H1 (cell line): ENCODE results near the gene ZNF584. TPM values are rescaled to one million over a fixed set of nuclear protein-coding genes. Genes with fewer than 3 reads are reported as not detected.

Source experiments
- CTCF ChIP-seq, 3 experiments: IDR thresholded peaks; 1 replicate in 2 of 3; 2 replicates in 1 of 3; pipeline versions ENCODE4 v1.5.1 to v1.6.1; 2011; ENCODE audit warnings: low read length in 3 of 3, mild to moderate bottlenecking in 3 of 3, inconsistent platforms in 2 of 3, low read depth in 1 of 3, moderate library complexity in 1 of 3; ENCODE audit not compliant: insufficient read depth in 1 of 3; ENCODE audit errors: control extremely low read depth in 1 of 3
- KDM4A ChIP-seq: IDR thresholded peaks from one replicate; pipeline ENCODE4 v1.7.1; 2012; ENCODE audit warnings: low read depth, mild to moderate bottlenecking, moderate library complexity, low read length, inconsistent platforms; ENCODE audit not compliant: severe bottlenecking
- KDM5A ChIP-seq: fragments of 200-600 bp; IDR thresholded peaks from 2 replicates; pipeline ENCODE4 v1.7.1; 2012; ENCODE audit warnings: mild to moderate bottlenecking, low read length, inconsistent platforms, mixed read lengths
- MAFK ChIP-seq: IDR thresholded peaks from 2 replicates; pipeline ENCODE4 v1.6.1; 2012; ENCODE audit warnings: low read depth, mild to moderate bottlenecking, improper control_type of control experiment, low read length
- PHF8 ChIP-seq: fragments of 200-600 bp; sonication (generic); conservative IDR thresholded peaks from 2 replicates; pipeline ENCODE4 v1.7.1; 2012; ENCODE audit warnings: low read depth, mild to moderate bottlenecking, inconsistent platforms, low read length, moderate library complexity
- POU5F1 ChIP-seq: IDR thresholded peaks from 2 replicates; pipeline ENCODE4 v1.6.1; 2011; ENCODE audit warnings: low read depth, mild to moderate bottlenecking, low read length, moderate library complexity
- SAP30 ChIP-seq: fragments of 300-600 bp; sonication (generic); IDR thresholded peaks from 2 replicates; pipeline ENCODE4 v1.7.1; 2012; ENCODE audit warnings: low read length, moderate library complexity, mild to moderate bottlenecking, inconsistent platforms; ENCODE audit not compliant: insufficient read depth, insufficient replicate concordance
- TBP ChIP-seq: IDR thresholded peaks from 2 replicates; pipeline ENCODE4 v1.6.1; 2011; ENCODE audit warnings: low read depth, low read length, improper control_type of control experiment
- YY1 ChIP-seq: IDR thresholded peaks from 2 replicates; pipeline ENCODE4 v1.6.1; 2011; ENCODE audit warnings: low read depth, mild to moderate bottlenecking, low read length
- polyA plus RNA-seq, 7 experiments: library from polyadenylated mRNA; depleted of rRNA in 3 of 7; stranded (reverse) in 5 of 7; unstranded in 2 of 7; fragments of >200 nt in 5 of 7; fragments of 200-250 nt in 2 of 7; gene quantifications; 1 replicate in 5 of 7; 2 replicates in 1 of 7; 4 replicates in 1 of 7; pipeline versions ENCODE4 v1.2.1 to v1.2.3, GENCODE V29; 2011 to 2013; ENCODE audit warnings: missing spikeins in 2 of 7, mixed read lengths in 2 of 7
- total RNA-seq: library from RNA; stranded (reverse); fragmentation: NEBNext Ultra II Directional; extraction: Animal tissue kit (Norgen Biotek cat#: 25700); gene quantifications from 2 replicates; pipeline ENCODE4 v1.2.1, GENCODE V29; 2021

ZNF584 gene
- total and polyA plus RNA-seq, 2 of the 8 experiments (the other 6 are each of a cell fraction or from before 2014, with no cell fraction given): 2.5 to 5.2 TPM

GRCh38 chr19:58400916-58401839 is 7.3 kb upstream of the ZNF584 start (continued):
- no peak for TF ChIP-seq CTCF (IDR thresholded peaks at IDR 0.05; ENCODE audit: control extremely low read depth in 1 of 3, insufficient read depth in 1 of 3, low read depth in 1 of 3, low read length in 3 of 3)
- TF ChIP-seq SAP30: no peak
- TF ChIP-seq PHF8: peak; percentile 67
- peak; percentile 87 for TF ChIP-seq TBP
- TF ChIP-seq KDM5A: 0 out of 2 replicates have a peak, but pooled peaks have one; percentile 29
- no peak for TF ChIP-seq MAFK
- no peak for TF ChIP-seq YY1
- no peak for TF ChIP-seq POU5F1
- TF ChIP-seq KDM4A: peak; percentile 63
